ENCODE data around the gene NCF2.

DNA sequence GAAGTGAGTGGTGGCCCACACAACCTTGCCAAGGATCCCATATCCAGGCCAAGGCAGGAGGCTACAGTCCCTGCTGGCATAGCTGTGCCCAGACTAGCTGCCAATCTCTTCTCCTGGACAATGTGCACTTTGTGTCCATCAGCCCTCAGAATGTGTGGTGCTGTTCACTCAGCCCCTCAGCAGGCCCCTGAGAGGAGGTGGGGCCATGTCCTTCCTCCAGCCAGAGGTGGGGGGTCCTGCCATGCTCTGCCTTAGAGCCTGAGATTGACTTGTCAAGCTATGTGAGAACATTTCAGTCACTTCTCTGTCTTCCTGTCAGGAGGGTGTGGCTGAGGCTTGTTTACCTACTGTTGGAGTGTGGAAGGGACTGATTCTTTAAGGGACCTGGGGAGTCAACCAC lies 1.4 kb downstream of the NCF2 start:
- TF ChIP-seq, protein P1, sequence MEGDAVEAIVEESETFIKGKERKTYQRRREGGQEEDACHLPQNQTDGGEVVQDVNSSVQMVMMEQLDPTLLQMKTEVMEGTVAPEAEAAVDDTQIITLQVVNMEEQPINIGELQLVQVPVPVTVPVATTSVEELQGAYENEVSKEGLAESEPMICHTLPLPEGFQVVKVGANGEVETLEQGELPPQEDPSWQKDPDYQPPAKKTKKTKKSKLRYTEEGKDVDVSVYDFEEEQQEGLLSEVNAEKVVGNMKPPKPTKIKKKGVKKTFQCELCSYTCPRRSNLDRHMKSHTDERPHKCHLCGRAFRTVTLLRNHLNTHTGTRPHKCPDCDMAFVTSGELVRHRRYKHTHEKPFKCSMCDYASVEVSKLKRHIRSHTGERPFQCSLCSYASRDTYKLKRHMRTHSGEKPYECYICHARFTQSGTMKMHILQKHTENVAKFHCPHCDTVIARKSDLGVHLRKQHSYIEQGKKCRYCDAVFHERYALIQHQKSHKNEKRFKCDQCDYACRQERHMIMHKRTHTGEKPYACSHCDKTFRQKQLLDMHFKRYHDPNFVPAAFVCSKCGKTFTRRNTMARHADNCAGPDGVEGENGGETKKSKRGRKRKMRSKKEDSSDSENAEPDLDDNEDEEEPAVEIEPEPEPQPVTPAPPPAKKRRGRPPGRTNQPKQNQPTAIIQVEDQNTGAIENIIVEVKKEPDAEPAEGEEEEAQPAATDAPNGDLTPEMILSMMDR (conservative IDR thresholded peaks at IDR 0.05), result no peak
- TF ChIP-seq EZH2 (IDR thresholded peaks at IDR 0.05; ENCODE audit: low read depth), result no peak
